AG09319 (cell line): ENCODE measurements around the gene MTFR1L.

Experiments
- DNase-seq: peaks from one replicate; pipeline ENCODE4 v3.0.0-alpha.2; 2010; ENCODE audit warnings: low read depth; ENCODE audit errors: extremely low read depth
- TF ChIP-seq, protein P1 (sequence below): IDR thresholded peaks from 2 replicates; pipeline ENCODE4 v1.5.1; 2011; ENCODE audit warnings: low read depth, mild to moderate bottlenecking, inconsistent platforms, low read length, moderate library complexity

The MTFR1L gene

DNA sequence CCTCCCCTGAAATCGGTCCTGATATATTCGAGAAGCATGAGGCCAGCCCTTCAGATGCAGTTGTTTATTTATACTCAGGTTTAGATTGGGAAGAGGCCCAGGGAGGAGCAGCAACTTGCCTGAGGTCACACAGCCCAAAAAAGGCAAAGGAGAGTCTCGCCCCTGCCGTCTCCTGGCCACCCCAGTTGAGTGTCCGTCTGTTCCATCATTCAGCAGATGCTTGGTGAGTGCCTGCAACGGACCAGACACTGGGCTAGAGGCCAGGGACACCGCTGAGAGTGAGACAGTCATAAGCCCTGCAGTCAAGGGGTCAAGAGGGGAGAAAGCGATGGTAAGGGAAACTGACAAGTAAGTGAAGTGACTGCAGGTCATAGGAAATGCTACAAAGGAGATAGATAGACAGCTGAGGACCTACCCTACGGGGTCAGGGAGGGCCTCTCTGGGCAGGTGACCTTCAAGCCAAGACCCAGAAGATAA, 35.1 kb upstream of the MTFR1L start:
- DNase-seq, result no peak
- TF ChIP-seq, protein P1, sequence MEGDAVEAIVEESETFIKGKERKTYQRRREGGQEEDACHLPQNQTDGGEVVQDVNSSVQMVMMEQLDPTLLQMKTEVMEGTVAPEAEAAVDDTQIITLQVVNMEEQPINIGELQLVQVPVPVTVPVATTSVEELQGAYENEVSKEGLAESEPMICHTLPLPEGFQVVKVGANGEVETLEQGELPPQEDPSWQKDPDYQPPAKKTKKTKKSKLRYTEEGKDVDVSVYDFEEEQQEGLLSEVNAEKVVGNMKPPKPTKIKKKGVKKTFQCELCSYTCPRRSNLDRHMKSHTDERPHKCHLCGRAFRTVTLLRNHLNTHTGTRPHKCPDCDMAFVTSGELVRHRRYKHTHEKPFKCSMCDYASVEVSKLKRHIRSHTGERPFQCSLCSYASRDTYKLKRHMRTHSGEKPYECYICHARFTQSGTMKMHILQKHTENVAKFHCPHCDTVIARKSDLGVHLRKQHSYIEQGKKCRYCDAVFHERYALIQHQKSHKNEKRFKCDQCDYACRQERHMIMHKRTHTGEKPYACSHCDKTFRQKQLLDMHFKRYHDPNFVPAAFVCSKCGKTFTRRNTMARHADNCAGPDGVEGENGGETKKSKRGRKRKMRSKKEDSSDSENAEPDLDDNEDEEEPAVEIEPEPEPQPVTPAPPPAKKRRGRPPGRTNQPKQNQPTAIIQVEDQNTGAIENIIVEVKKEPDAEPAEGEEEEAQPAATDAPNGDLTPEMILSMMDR, result no peak

DNA sequence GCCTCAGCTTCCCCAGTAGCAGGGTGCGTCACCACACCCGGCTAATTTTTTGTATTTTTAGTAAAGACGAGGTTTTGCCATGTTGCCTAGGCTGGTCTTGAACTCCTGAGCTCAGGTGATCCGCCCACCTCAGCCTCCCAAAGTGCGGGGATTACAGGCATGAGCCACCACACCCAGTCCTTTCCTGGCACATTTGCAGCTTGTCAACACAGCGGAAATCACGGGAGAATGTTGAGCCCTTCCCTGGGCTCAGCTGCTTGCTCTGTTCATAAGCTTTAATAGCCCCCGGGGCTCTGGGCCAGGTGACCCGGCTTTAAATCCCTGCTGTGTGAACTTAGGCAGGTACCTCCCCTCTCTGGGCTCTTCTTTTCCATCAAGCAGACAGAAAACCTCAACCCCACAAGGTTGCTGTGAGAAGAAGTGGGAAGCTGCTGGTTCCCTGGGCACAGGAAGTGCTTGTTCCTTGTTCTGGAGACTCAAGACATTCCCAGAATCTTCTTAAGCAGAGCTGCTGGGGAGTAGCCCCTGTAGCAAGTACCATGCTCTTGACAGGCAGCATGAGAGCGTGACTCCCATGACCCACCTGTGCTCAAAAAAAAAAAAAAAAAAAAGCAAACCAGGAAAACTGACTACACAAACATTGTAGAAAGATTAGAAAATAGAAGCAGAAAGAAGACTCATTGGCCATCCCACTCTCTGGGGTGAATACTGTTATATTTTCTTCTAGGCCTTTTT, 34.3 kb upstream of the MTFR1L start:
- TF ChIP-seq, protein P1, result no peak

DNA sequence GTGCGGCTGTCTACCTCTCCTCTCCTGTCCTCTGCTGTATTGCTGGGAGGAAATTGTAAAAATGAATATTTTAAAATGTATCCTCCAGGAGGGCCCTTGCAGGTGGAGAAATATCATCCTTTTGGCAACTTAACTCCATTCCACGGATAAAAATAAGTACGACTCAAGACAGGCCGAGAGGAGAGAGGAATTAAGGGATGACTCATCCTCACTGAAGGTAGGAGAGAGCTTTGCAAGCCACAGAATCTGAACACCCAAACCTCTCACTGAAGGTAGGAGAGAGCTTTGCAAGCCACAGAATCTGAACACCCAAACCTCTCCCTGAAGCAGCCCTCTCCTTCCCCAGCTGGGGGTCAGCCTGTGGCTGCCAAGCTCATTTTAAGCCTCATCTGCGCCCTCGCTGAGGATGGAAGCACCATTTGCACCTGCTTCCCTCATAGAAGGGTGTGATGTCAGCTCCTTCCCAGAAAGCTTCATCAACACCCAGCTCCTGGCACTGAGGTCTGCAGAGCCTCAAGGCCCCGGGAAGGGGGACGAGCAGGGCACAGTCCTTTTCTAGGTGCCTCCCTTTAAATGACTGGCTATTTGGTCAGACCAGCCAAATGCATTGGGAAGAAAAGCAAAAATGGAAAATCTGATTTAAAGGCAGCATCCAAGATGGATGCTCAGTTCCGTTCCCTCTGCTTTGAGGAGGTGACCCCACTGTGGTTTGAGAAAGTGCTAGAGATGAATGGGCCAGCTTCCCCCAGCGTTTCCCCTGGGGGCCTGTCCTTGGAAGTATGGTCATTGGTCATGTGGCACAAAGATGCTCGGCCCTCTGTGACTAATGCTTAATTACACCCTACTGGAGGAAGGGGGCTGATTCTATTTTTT, 32.6 kb upstream of the MTFR1L start:
- no peak for DNase-seq
- TF ChIP-seq, protein P1, result no peak

More for the DNA sequence above, 34.3 kb upstream of the MTFR1L start:
- DNase-seq, result no peak

DNA sequence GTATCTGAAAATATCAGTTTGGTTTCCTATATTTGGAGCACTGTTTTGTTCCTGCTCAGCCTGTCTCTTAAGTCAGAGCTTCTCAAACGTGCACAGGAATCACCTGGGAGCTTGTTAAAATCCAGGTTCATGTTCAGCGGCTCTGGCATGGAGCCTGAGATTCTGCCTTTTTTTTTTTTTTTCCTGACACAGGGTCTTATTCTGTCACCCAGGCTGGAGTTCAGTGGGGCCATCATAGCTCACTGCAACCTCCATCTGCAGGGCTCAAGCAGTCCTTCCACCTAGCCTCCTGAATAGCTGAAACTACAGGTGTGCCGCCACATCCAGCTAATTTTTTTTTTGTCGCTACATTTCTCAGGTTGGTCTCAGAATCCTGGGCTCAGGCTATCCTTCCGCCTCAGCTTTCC, 32.0 kb upstream of the MTFR1L start:
- no peak for DNase-seq
- TF ChIP-seq, protein P1, result no peak

DNA sequence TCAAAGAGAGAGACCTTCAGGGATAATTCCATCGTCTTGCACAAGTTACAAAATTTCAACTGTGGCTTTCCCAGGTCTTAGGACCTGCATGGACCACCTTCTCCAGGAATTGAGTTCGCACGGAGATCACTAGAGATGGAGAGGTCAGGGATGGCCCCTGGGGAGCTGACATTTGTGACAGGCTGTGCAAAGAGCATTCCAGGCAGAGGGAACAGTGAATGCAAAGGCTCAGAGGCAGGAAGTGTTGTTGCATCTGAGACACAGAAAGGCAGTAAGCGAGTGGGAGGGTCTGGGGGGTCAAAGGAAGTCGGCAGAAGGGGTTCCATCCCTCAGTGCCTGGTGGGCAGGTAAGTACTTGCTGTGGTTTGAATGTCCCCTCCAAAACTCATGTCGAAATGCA, 29.3 kb upstream of the MTFR1L start:
- TF ChIP-seq, protein P1, result no peak
- DNase-seq, result no peak

DNA sequence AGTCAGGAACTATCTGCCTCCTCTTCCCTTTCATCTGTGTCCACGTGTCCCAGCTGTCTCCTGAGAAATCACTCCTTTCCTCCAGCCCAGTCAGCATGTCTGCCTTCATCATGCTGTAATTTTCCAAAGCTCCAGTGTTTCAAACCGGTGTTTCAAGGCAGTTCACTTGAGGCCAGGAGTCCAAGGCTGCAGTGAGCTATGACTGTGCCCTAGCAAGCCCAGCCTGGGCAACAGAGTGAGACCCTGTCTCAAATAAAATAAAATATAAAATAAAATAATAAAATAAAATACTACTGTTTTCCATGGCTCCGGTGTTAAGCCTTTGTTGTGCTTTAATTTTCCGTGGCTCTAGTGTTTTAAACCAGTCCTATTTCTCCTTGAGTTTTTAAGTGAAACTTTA, 27.6 kb upstream of the MTFR1L start:
- TF ChIP-seq, protein P1, result no peak

More for the DNA sequence above, 27.6 kb upstream of the MTFR1L start:
- no peak for DNase-seq
